AG08396 (cell line): Measurements from ENCODE around the gene PPP2R2C.

ENCODE experiments used
- DNase-seq: peaks from one replicate; pipeline ENCODE4 v3.0.0; 2012; ENCODE audit warnings: low spot score, mixed read lengths

Gene PPP2R2C

DNA sequence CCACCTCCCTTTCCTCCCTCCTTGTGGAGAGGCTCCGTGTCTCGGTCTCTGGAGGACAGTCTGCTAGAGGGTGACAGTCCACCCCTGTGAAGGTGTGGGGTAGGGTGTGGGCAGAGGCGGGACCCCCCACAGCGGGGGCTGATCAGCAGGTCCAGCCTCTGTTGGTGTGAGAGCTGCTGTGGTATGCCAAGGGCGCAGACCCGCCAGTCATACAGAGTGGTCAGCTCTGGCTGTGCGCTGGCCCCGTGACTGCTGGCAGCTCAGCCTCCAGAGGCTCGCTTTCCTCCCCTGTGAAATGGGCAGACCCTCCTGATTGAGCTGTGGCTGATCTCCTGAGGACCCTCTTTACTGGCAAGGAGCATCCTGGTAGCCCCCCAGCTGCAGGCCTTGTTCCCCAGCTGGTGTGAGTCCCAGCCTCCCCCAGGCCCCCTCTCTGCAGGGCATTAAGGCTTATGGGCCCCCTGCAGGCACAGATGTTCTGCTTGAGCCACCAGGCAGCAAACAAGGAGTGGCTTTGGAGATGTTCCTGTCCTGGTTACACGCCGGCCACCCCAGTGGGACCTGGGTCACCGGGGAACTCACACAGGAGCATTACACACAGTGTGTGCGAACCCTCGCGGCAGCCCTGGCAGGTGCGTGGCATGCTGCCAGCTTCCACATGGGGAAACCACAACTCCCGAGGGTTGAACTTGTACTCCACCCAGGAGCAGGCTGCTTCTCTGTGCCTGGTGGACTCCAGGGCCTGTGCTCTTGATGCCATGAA is 76.8 kb downstream of the PPP2R2C start:
- no peak for DNase-seq

DNA sequence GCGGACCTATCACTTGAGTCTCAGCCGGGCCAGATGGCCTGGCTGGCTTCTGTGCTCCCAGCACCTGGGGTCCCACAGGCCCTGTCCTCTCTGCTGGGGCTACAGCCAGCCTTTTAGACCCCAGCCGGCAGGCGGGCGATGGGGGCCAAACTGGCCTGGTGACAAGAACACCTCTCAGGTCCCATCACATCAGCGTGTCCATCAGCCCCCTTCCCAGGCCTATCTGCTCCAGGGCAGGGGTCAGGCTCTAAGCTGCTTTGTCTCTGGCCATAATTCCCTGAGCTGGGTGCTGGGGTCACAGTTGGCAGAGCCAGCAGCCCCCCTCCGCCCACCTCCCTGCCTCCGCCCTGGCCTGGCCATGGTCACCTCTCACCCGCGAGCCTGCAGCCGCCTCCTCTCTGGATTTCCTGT is 77.7 kb downstream of the PPP2R2C start:
- DNase-seq: no peak

DNA sequence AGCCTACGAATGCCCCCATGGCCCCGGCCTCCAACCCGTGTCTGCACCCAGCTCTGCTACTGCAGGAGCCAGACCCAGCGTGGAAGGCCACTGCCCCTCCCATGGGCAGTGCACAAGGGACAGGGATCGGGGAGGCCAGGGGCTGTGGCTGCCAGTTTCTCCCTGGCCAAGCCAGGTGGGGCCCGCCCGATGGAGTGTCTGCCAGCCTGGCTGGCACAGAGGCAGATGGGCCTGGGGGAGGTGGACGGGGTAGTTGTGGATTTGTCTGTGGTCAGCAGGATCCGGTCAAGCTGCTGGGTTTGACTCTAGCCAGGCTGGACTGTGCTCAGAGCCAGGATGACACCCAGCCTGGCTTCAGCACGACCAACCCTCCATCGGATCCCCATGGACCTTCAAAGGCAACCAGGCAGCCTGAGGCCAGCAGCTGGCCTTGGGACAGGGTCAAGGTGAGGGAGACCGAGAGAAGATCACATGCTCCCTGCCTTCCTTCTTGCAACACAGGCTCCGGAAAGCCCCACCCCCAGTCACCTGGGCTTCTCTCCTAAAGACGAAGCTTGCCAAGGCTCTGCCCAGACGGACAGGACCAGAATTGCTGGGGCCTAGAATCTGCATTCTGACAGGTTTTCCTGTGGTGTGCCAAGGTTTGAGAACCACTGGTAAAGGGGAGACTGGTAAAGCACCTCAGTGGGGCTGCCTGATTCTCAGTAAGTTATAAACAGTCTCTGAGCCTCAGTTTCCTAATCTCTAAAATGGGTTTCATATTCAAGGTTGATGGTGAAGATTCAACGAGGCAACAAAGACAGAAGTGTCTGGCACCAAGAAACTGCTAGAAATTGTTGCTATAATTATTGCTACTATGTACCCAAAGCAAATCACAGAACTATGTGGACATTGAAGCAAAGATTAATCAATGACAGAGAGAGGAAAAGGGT is 78.6 kb downstream of the PPP2R2C start:
- no peak for DNase-seq

DNA sequence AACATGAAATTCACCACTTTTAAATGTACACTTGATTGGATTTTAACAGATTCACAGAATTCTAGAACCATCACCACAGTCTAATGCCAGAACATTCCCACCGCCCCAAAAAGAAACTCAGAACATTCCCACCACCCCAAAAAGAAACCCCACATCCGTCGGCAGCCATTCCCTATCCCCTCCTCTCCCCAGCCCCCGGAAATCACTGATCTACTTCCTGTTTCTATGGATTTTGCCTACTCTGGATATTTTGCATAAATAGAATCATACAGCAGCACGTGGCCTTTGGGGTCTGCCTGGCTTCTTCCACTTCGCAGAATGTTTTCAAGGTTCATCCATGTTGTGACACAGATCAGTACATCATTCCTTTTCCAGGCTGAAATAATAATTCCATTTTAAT is 79.3 kb downstream of the PPP2R2C start:
- no peak for DNase-seq

DNA sequence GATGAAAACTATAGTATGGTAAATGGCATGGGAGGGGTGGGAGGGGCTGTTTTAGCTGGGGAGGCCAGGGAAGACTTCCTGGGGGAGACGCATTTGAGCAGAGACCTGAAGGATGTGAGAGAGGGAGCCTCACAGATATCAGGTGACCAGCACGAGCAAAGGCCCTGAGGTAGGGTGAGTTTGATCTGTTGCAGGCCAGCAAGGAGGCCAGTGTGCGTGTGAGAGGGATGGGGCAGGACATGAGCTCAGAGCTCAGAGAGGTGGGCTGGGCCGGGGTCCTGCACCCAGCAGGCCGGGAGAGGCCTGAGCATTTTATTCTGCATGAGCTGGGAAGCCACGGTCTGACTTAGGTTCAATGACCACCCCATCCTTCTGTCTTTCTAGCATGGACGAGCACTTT is 80.0 kb downstream of the PPP2R2C start:
- DNase-seq: no peak

DNA sequence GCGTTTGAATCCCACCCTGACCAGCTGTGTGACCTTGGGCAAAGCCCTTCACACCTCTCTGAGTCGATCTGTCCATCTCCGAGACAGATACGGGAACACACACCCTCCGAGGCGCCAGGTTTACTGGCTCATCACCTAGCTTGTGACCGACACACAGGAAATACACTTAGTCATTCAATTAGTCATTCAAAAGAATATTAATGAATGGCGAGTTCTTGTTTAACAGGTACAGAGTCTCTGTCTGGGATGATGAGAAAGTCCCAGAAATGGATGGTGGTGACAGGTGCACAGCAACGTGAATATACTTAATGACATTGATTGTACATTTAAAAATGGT is 80.6 kb downstream of the PPP2R2C start:
- no peak for DNase-seq

DNA sequence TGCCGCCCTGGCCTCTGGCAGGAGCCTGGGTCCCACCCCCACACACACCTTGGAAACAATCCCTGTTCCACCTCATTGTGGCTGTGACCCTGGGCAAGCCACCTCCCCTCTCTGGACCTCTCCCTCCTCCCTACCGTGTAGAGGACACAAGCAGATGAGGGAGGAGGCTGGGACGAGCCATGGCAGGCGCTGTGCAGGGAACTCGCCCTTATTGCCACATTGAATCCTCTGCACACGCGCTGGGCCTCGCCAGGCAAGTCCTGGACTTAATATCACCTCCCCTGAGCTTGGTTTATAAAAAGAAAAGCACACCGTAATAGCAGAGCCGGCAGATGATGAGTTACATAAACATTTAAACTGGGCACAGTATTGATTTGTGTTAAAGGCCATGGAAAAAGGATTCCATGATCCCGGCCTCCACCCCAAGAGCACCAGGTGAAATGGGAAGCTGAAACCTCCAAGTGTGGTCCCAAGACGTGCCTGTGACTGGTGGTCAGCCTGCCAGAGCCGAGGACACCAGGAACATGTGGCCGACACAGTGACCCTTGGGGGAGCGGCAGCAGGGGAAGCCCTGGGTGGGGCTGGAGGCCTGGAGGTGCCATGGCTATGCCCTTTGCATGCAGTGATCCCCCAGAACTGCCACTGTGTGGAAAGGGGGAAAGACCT is 81.1 kb downstream of the PPP2R2C start:
- DNase-seq: no peak

DNA sequence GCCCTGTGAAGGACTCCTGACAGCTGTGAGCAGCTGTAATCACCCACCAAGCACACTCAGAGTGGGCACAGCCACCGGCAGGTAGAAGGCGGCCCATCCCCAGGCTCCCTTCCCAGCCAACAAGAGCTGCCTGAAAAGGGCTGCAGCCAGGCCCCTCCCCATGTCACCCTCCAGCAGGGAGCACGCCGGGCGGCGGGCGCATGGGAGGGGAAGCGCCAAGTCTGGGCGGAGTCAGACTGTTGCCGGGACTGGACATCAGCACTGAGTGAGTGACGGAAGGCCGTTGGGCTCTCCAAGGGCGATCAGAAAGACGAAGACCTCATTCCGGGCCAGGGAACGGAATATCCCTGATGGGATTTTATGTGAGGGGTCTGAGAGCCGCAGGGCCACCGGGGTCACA is 82.1 kb downstream of the PPP2R2C start:
- no peak for DNase-seq

DNA sequence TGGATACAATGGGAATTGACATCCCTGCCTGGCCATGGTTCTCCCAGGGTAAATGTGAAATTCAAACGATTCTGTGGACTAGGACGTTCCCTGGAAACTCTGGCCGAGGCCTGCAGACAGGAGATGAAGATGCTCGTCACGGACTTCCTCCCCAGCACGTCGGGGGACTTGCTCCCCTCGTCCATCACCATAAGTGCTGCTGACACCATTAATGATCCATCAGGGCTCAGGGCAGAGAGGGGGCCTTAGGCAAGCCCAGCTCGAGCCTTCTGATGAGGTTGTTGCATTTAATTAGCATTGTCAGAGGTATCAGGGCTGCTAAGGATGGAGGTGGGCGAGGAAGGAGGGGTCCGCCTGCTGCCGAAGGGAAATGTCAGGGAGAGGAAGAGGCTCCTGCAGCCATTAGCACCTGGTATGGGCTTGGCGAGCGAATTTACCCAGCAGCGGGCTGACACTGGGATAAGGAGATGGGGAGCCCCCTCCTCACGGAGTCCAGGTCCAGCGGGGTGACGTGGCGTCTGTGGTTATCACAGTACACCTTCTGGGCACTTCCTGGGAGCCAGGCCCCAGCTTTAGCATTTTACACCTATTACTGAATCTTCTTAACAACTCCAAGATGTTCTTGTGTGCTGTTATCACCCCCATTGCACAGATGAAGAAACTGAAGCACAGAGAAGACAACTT is 83.1 kb downstream of the PPP2R2C start:
- DNase-seq: no peak

DNA sequence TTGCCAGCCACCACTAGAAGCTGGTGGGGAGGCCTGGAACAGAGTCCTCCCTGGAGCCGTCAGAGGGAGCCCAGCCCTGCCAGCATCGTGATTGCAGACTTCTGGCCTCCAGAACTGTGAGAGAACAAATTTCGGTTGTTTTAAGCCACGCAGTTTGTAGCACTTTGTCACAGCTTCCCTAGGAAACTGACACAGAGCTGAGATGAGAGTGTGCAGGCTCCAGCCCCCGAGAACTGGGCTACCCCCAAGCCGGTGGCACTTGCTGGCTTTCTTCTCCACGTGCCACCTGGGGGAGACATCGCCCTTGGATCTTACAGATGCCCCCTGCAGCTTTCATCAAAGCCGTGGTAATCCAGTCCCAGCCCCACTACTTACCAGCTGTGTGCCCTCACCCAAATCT is 83.7 kb downstream of the PPP2R2C start:
- DNase-seq: no peak

DNA sequence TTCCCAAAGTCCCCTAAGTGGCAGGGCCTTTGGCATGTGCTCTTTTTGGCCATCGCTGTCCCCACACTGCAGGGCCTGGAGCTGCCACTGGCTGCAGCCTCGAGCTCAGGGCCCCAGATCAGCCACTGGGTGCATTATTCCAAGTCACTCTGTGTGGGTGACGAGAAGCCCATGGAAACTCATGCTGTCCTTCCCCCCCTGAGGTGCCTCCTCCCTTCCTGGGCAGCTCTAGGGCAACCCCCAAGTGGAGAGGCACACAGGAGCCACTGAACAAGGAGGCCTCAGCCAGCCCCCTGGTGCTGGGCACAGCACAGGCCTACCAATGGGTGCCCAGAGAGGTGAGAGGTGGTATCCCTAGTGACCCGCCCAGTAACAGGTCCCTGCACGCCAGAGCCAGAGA is 84.5 kb downstream of the PPP2R2C start:
- no peak for DNase-seq

DNA sequence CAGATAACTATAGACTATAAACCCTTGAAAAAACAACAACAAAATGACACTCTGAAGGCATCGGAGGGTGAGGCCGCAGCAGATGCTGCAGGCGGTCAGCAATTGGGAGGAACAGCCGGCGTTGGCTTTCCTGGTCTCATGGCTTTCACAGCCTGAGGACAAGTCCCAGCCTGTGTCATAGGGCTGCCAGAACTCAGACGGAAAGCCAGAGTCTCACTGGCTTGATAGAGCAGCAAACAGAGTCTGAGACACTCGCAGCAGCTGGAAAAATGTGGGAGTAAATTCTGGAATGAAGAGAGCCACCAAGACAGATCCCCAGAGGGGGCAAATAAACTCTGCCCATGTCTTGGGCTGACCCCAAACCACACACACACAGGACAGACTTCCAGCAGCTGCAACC is 86.3 kb downstream of the PPP2R2C start:
- DNase-seq: no peak

DNA sequence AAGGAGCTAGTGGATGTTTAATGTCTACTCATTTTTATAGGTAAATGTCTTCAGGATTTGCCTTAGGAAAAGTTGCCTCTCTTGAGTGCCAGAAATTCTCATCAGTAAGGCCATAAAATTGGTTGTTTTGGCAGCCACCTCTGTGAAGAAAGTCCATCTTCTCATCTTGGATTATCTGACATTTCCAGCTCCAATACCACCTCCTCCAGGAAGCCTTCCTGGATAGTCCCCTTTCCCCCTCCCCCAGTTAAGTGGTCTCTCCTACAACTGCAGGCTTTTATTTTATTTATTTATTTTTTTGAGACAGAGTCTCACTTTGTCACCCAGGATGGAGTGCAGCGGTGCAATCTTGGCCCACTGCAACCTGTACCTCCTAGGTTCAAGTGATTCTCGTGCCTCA is 87.1 kb downstream of the PPP2R2C start:
- DNase-seq: no peak

DNA sequence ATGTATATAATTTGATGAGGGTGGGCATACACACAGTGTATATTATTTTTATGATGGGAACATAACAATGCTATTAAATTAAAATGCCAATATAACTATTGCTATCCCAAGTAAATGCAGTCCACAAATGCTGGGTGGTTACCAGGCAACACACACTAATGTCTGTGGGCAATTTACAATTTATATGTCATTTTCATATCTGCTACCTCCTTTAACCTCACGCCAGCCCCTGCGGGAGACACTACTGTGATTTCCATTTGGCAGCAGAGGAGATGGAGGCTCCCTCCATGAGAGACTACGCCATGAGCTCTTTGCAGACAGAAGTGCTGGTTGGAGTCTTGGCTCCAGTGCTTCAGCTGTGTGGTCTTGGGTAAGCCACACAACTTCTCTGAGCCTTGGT is 87.9 kb downstream of the PPP2R2C start:
- DNase-seq: no peak

DNA sequence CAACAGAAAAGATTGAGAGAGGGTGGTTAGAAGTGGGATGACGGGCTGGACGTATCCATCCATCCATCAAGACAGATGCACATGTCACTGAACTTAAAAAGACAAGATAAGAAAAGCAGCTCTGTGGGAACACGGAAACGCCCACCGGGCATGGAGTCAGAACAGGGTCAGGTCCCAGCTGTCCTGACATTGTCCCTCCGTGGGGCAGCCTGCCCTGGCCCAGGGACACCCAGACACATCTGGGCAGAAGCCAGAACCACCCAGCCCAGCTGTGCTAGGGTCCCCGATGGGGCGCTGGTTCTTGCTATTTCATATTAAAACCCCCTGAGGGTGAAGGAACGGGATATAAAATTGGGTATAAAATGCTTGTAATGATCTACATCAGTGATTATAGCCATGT is 88.5 kb downstream of the PPP2R2C start:
- DNase-seq: no peak

DNA sequence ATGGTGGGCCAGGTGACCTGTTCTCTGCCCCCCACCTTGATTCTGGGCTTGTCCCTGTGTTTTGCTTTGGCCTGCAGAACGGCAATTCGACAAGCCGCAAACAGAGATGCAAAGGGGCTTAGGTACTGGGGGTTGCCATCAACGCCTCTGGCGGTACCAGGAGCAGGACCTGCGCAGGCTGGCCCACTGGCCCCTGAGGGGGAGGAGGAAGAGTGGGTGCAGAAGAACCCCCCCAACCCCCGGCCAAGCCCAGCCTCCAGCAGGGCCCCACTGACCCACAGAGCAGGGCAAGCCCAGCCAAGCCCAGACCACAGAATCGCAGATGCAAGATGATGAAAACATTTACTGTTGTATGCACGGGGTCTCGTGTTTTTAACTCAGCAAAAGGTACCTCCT is 89.4 kb downstream of the PPP2R2C start:
- no peak for DNase-seq

DNA sequence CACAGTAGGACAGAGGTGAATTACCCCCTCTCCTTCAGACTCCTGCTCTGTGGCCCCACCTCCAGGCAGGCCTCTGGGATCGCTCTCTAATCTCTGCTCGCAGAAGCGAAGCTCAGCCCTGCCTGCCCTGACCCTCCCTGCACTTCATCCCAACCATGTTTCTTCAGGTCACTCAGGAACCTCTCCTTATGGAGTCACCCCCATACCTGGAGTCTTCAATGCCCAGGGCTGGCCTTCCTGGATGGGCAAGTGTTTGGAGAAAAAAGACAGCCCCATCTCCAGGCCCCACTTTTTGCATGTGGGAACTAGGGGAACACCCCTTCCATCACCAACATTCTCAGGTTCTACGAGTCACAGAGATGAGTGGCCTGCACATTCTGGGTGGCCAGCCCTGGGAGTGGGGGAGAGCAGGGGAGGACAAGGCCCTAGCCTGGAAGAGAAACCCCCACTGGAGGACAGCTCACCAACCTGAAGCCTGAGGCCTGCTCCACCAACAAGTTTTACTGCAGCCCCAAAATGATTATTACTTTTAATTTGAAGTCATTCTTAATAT is 90.8 kb downstream of the PPP2R2C start:
- no peak for DNase-seq

DNA sequence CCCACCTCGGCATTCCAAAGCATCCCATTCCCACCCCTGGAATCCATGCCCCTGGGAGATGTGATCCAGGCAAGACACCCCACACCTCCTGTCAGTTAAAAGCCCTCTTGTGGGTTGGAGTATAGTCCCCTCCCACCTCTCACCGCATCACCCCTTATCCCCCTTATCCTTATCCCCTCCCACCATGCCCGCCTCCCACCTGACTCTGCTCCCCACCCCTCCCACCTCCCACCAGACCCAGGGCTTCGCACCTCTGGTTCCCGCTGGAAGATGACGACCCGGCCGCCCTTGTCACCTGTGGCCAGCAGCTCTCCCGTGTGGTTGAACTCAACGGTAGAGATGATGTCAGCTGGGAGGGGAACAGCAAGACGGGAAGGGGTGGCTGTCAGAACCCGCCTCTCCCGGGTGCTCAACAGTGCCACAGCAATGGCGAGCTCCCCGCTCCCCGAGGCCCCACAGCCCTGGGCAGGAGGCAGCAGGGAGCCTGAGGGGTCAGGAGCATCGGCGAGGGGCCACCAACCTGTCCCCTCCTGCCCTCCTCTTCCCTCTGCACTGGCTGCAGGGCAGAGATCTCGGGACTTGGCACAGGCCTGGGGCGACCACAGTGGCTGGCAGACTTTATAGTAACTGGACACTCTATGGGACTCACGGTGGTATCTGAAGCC is 91.5 kb downstream of the PPP2R2C start:
- DNase-seq: no peak

DNA sequence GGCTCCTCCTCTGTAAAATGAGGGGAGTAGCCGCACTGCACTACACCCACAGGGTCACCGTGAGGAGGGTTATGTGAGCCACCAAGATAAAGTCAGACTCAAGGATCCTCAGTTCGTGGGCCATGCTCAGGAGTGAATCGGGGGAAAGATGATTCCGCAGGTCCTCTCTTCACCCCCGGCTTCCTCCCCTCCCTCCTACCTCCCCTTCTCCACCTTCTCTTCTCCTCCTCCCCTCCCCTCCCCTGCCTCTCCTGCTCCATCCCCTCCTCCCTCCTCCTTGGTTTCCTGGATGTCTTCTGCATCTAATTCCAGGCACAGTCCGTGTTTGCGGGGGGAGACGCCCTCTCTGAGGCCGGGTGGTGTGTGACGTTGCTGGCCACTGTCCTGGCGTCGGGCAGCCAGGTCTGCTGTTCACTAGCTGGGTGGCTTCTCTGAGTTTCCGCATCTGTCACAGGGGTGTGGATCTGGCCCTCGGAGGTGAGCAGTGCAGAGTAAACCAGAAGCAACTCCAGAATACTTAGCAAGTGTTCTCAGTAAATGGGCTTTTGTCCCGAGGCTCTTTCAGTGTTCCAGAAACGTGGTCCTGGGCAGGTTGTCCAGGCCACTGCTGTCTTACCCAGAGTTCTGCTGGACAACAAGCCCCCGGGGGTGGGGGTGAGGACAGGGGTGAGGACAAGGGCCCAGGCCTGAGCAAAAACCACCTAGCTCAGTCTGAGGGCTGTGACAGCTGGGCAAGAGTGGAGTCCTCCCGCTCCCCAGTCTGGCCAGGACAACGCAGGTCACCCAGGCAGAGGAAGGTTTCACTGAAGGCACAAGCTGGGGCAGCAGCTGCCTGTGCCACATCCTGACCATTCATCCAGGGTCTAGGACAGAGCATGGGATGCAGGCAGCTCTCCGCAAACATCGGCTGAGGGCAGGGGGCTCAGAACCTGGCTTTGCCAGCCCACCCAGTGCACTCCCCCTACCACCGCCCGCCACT is 92.4 kb downstream of the PPP2R2C start:
- no peak for DNase-seq
